Left forelimb (tissue), 1 donor: ENCODE data around the gene ASB6.

Source experiments
- DNase-seq: peaks from one replicate; pipeline ENCODE4 v3.0.0-alpha.2; 2018; ENCODE audit warnings: low spot score

The ASB6 gene

DNA sequence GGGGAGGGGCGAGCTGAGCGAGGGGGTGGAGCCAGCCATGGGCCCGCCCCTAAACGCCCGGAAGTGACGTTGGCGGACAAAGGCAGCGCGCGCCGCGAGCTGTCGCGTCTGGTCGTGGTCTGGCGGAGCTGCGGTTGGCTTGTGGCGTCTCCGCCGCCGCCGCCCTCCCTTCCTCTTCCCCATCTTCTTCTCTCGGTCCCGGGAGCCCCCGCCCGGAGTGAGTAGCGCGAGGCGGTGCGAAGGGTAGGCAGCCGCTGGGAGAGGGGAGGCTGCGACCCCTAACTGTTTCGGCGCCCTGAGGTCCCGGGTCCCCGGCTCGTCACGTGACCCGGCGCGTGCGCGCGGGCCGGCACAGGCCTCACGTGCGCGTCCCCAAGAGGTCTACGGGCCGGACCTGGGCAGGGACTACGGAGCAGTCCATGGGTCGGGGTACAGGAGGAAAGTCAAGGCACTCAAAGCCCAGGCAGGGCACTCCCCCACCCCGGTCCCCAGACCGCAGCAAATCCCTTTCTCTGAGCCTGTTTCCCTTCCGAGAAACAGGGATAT is 15.8 kb downstream of the ASB6 start, which contains the start of gene NTMT1:
TSS of gene NTMT1 (plus strand) at position 85 of the 546 bp plus-strand sequence. CDS start 6,541 bp downstream, outside the sequence.
- peak; percentile 94 for DNase-seq

DNA sequence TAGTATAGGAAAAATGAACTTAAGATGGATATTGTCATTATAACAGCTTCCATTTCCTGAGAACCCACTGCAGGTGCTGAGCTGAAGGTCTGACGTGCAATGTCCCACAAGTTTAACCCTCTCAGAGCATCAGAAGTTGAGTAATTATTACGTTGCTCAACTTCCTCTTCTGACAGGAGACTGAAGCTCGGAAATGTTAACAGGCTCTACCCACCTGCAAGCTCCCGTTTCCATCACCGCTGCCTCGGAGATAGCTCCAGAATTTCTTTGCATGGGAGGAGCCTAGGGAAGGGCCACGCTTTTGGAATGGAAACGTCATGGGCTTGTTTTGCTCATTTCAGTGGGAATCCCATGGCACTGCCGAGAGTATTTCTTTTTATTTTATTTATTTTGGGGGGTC is 17.0 kb downstream of the ASB6 start:
- no peak for DNase-seq

DNA sequence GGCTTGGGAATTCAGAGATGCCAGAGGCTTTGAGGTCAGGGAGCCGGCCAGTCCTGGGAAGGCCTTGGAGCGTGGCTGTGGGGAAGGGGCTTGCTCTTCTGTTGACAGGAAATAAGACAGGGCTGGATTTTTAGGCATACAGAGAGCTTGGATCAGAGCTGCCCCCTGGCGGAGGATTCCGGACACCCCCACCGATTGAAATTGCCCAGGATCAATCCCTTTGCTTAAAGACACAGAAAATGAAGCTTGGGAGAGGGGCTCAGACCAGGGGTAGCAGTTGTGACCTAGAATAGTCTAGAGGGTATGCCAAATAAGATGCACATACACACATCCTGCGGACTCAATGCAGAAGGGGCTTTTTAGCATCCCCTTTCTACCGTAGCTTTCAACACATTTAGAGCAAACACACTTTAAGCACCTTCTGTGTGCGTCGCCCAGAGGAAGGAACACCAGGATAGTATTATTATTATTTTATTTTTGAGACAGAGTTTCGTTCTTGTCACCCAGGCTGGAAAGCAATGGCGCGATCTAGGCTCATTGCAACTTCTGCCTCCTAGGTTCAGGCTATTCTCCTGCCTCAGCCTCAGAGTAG is 17.7 kb downstream of the ASB6 start:
- no peak for DNase-seq

DNA sequence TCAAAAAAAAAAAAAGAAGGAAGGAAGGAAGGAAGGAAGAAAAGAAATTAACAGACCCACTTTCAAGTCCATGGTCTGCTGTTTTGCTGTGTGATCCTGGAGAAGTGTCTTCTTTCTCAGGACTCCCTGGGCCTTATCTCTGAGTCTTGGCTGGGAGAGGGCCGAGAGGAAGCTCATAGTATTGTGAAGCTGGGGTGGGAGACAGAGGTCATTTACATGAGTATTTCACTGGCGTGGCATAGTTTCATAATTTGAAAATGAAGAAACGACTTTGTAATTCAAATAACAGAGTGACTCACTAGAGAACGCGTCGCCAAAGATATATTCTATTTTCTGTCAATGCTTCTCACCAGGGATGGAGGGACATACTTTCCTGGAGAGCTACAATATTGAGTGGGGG is 18.6 kb downstream of the ASB6 start:
- DNase-seq: no peak

DNA sequence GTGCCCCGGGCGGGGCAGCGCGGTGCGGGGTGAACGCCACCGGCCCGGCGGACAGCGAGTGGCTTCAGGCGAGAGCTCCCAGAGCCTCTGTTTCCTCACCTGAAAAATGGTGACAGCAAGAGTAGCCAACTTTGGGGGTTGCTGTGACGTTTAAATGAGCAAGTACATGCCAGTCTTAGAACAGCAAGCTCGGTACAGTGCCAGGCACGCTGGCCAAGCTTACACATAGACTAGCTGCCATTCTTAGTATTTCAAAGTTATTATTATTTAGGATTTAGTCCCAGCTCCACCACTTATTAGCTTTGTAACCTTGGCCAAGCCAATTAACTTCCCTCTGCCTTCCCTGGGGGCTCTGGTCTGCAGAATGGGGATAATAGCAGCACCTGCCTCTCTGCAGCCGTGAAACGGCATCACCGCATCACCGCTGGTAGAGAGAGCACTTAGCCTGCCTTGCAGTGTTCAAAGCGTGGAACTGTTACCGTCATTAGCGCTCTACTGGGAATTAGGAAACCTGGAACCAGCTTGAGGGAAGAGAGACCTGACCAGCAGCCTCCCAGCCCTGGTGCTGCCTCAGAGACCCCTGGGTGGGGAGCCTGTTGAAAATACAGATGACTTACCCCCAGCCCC is 21.2 kb downstream of the ASB6 start, which contains the start of gene C9orf50:
TSS of gene C9orf50 (minus strand) at position 433 of the 627 bp plus-strand sequence. CDS start 527 bp downstream, outside the sequence.
- no peak for DNase-seq

DNA sequence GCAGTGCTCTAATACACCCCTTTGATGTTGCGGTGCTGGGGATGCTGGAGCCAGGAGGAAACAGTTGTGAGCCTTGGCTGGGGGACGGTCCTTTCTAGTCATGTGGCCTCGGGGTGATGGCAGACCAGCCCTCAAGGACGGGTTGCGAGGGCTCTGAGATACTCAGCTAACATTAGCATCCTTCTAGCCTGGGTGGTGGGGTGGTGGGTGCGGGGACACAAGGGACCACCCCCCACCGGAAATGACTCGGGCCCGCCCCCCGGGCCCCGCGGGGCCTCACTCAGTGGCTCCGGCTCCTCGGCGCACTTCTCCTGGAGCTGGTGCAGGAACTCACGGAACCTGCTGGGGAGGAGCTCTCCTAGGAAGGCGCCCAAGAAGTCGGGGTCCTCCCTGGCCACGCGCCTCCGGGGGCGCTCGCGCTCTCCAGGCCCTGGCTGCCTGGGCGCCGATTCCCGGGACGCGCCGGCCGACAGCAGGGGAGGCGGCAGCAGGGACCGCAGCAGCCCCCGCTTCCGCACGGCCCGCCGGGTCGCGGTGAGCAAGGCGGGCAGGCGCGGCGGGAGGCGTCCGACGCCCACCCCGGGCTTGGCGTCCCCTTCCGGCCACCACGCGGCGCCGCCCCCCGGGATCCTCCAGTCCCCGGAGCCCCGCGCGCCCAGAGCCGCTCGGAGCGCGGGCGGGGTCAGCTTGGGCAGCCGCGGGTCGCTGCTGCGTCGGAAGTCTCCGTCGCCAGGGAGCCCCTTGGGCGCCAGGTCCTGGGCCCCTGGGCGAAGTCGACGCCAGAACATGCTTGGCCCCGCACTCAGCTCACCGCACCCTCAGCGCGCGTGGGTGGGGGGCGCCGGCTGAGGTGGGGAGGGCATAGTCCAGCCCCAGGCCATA is 21.9 kb downstream of the ASB6 start:
- no peak for DNase-seq

DNA sequence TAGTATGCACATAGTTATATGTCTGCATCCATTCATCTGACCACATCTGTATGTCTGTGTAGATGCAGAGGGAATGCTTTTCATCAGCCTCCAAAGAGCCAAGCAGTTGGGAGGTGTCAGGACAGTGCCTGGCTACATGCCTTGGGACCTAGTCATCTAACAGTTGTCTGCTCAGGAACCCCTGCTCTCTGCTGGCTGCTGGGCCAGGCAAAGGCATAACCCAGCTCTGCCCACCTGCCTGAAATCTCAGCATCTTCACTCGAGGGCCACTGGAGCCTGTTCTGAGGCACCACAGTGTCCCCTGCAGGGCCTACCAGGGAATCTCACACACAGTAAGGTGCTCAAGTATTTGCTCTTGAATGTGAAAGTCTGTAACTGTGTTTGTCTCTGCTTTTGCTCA is 24.8 kb downstream of the ASB6 start:
- no peak for DNase-seq

DNA sequence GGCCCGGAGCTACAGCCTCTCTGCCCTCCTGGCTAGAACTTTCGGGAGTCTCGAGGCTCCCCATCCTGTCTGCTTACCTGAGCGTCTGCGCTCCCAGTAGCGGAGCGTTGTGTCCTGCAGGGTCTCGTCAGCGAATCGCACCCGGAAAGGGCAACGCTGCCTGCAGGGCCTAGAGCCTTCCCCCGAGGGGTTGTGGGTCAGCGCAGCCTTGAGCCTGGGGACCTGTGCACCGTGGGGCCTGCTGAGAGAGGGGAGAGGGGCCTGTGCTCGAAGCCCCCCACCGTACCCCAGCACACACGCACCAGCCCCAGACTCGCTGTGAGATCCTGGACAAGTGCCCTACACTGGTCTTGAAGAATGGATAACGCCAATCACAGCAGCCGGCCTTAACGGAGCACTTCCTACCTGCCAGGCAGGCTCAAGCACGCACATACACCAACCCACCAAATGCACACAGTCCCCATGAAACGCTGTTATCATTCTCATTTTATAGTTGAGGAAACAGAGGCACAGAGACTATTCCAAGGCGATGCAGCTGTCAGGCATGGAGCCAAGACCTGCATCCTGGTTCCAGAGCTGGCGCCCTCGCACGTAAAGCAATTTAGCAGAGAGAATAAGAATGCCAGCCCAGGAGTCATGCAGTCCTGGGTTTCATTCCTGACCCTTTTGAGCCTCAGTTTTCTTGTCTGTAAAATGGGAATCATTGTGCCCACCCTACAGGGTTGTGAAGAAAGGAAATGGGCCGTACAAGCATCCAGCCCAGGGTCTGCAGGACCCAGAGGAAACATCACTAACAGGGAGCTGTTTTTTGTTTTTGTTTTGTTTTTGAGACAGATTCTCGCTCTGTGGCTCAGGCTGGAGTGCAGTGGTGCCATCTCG is 26.3 kb downstream of the ASB6 start:
- DNase-seq: no peak

DNA sequence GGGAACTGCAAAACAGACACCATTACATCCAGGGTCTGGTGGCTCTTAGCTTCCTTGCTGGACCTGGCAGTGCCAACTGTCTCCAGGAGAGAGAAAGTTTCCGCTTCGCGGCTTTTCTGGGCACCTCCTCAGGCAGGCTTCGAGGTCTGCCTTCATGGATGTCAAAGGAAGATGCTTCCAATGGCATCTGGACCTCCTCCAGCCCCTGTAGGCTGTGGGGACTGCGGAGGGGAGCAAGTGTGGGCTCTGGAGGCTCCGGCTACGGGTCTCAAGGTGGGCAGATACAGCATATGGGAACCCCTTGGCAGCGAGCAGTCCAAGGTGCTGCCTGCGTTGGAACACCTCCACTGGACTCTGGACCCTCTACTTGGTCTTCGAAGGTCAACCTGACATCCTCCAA is 27.0 kb downstream of the ASB6 start:
- DNase-seq: no peak

DNA sequence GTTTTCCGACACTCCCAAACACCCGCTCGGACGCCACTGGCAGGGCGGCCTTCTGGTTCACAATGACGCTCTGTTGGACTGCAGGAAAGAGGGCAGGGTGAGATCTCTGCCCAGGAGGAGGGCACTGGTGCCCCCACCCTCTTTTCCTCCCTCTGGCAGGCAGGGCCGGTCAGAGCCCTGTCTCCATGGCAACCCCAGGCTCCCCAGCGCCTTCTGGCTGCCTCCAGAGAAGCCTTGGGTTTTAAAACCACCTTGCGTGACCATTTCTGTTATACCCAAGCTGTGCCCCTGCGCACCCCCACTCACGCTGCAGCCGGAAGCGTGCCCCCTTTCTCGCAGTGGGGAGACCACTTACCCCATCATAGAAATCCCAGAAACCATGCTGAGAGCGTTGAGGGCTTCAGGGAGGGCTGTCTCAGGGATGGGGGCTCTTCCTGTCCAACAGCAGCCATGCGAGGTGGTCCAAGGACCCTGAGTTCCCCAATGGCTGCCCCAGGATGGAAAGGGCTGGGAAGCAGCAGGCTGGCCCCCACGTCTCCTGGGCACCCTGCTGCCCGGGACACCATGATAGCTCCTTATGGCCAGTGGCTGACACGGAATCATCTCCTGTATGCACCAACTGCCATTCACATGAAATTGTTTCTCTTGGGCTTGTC is 28.3 kb downstream of the ASB6 start:
- no peak for DNase-seq

DNA sequence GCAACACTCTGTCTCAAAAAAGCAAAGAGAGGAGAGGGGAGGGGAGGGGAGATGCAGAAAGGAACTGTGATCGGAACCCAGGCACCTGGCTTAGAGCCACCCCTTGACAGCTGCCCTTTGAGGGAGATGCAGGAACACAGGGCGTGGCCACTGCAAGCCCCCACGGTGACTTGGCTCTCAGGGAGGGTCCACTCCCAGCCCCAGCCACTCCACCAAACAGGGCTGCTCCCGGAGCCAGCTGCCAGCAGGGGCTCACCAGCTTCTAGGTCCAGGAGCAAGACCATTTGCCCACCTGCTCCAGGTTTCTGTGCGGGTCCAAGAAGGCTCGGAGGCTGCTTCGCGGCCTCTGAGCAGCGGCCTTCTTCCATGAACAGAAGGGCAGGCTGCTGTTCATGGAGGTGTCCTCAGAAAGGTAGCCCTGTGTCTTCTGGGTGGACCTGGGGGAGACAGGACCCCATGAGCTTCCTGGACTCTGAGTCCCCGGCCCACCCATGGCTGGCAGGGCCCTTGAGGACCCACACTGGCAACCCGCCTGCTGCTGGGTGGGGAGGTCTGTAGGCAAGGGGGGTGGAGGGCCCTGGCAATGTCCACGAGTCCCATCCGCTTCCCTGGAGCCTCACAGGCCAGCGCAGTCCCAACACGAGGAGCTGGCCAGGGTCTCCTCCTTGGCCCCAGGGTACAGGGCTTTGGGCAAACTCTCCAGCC is 29.0 kb downstream of the ASB6 start:
- no peak for DNase-seq

DNA sequence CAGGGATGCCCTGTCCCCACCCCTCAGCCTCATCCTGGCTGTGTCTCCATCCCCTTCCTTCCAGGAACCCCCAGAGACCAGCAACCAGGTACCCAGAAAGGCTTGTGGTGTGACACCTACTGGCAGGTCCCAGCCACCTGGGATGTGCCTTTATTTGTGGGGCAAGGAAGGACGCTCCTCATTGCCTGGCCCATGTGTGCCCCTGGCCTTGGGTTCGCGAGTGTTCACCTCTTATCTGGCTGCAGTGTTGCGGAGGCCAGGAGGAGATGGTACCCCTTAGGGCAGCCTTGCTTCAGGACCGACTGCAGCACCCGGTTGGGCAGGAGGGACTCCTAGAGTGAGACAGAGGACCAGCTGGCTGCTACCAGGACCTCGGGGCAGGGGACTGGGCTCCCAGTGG is 29.8 kb downstream of the ASB6 start:
- DNase-seq: no peak

DNA sequence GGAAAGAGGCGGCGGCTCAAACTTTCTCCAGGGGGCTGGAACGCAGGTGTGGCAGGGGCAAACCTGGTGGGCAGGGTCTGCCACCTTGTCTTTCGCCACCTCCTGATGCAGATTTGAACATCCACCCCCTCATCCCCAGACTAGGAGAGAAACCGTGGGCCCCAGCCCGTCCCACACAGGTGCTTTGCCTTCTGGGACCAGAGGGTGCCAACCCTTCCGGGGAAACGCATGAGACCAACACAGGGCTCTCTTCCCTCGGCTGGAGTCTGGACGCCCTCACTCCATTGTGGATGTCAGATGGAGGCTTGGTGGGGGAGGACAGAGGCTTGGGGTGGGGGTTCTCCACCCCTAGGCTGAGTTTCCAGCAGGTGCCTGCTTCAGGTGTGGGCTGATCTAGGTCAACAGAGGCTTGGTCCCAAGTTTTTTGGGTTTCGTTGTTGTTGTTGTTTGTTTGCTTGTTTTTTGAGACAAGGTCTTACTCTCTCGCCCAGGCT is 30.6 kb downstream of the ASB6 start:
- no peak for DNase-seq

DNA sequence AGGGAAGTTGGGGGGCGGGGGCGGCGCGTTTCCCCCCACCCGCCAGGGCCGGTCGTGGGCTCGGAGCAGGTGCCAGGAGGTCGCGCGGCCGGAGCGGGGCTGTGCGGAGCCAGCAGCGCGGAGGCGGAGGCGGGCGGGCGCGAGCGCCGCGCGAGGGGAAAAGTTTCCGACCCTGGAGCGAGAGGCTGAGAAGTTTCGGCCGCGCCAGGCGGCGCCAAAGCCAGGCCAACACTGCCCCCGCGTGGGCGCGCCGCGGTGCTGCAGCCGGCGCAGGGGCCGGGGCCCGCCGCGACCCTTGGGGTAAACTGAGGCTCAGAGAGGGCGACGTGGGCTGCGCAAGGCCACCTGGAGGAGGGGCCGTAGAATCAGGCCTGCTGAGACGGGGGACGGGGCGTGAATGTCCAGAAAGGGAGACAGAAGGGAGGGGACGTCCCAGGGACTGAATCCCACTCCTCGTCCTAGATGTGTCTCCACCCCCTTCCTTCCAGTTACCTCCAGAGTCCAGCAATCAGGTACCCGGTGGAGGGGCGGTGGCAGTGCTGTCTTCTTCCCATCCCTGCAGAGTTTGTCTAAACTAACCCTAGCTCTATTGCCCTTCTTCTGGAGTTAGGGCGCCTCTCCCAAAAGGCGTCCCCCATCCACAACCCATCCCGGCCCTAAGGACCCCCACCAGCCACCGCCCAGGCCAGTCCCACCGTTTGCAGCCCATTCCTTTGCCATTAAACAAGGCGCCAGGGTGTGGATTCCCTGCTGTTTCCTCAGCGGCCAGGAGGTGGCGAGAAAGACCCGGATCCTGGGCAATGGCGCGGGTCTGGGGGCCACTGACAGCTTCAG is 31.3 kb downstream of the ASB6 start:
- DNase-seq: peak; percentile 89

DNA sequence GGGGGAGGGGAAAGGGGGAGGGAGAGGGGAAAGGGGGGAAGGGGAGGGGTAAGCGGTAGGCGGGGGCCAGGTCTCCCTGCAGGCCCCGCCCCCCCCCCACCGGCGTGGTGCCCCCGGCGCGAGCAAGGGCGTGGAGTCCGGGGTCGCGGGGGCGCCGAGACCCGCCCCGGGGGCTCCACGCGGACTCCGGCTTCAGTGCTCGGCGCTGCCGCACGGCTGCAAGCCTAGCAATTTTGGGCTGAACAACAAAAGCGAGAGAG is 31.8 kb downstream of the ASB6 start:
- DNase-seq: no peak

DNA sequence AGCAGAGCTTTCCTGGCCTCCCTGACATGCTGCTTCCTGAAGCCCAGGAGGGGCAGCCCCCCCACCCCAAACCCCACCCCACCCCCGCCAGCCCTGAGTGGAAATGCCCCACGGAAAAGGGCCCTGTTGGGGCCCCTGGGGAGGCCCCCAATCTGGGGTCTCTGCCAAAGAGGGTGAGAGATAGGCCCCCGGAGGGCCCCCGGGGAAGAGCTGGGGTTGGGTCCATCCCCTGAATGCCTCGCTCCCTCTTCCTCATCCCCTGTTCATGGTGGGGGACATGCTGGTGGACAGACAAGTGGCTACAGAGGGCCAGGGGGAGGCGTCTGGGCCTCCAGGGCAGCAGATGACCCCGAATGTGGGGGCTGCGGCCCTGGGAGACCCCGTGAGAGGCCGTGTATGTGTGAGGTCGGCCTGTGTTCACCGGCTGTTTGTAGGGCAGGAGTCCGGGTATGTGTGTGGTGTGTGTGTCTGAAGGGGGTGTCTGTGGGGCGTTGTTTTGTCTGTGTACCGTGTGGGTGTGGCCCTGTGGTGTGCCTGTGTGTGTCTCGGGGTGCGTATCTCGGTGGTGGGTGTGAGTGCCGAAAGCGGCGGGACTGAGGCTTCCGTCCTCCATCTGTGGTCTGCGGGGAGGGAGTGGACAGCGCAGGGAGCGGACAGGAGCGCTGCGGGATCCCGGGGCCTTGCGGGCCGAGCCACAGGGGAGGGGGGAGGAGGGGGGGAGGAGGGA is 32.3 kb downstream of the ASB6 start:
- peak; percentile 77 for DNase-seq

DNA sequence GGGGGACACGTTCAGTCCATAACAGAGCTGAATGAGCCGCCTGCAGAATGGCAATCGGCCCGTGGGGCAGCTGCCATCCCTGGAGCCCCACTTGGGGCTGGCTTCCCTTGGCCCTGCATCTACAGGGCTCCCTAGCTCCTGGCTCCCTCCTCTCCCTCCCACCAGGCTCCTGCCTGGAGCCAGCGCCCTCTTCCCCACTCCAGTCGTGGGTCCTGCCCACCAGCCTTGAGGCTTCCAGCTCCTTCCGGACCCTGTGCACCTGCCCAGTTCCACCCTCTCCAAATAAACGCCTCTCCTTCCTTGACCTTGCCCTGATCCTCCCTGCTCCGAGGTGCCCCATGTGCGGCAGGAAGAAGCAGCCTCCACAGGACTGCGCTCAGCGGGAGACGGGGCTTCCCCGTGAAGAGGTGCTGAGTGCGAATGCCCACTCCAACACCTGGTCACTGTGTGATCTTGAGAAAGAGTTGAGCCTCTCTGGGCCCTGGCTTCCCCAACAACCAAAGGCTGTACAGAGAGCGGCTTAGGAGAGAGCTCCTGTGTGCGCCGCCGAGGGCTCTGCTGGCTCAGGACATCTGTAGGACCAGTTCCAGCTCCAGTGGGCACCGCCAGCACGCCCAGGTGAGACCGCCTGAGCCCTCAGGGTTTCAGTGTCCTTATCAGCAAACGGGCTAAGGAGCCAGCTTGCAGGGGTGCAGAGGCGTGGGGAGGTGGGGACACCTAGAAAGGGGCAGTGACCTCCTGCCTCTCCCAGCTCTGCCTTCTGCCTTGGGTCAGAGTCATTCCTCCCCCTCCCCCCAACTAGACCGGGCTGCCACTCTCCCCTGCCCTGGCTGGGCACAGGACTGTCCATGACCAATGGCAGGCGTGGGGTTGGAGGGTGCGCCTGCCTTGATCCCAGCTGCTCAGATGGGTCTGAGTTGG is 33.1 kb downstream of the ASB6 start:
- DNase-seq: no peak

DNA sequence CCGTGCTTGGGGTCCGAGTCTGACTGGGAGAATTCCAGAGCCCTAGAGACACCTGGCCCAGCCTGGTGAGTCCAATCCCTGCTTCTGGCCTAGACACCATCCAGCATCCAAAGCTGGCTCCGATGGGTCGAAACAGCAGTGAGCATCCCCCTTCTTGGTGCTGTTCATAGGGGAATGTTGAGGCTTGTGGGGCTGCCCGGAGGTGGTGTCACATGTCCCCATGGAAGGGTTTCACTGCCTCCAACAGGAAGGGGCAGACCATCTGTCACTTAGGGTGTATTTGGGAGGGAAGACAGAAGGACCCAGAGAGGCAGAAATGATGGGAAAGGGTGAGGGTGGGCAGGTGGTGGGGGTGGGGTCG is 34.9 kb downstream of the ASB6 start:
- no peak for DNase-seq
